GM12878 (cell line): Measurements from ENCODE around the gene CLRN3.

ENCODE experiments used
- POLR2AphosphoS5 ChIP-seq: IDR thresholded peaks from 2 replicates; pipeline ENCODE4 v1.6.1; 2011; ENCODE audit warnings: mild to moderate bottlenecking, low read length, inconsistent platforms
- TF ChIP-seq, protein P1 (sequence below), 3 experiments: IDR thresholded peaks in 2 of 3; conservative IDR thresholded peaks in 1 of 3; 2 replicates each; pipeline ENCODE4 v1.5.1; 2011; ENCODE audit warnings: low read depth in 3 of 3, low read length in 3 of 3, mild to moderate bottlenecking in 3 of 3, control low read depth in 2 of 3, moderate library complexity in 2 of 3, inconsistent platforms in 1 of 3, mixed read lengths in 1 of 3; ENCODE audit not compliant: control insufficient read depth in 2 of 3, insufficient read depth in 1 of 3; ENCODE audit errors: extremely low read depth in 1 of 3

DNA sequence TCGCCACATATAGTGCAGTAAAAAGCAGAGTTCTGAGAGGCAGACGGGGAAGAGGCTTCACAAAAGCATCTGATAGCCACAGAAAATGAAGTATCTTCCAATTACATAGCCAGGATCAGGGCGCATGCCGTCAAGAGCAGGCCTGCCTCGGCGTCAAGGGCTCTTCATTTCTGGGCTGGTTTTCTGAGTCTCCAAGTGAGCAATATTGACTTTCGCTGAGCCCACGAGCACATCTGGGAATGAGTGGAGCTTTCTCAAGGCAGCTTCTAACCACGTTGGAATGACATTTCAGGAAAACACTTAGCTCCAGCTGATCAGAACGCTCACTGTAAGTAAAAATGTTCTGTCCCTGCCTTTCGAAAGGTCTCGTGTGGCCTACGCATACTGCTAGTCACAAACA is 51.9 kb downstream of the CLRN3 start:
- TF ChIP-seq, protein P1, sequence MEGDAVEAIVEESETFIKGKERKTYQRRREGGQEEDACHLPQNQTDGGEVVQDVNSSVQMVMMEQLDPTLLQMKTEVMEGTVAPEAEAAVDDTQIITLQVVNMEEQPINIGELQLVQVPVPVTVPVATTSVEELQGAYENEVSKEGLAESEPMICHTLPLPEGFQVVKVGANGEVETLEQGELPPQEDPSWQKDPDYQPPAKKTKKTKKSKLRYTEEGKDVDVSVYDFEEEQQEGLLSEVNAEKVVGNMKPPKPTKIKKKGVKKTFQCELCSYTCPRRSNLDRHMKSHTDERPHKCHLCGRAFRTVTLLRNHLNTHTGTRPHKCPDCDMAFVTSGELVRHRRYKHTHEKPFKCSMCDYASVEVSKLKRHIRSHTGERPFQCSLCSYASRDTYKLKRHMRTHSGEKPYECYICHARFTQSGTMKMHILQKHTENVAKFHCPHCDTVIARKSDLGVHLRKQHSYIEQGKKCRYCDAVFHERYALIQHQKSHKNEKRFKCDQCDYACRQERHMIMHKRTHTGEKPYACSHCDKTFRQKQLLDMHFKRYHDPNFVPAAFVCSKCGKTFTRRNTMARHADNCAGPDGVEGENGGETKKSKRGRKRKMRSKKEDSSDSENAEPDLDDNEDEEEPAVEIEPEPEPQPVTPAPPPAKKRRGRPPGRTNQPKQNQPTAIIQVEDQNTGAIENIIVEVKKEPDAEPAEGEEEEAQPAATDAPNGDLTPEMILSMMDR (IDR thresholded peaks at IDR 0.05 in 2 of 3, conservative IDR thresholded peaks at IDR 0.05 in 1 of 3; ENCODE audit: control insufficient read depth in 2 of 3, extremely low read depth in 1 of 3, insufficient read depth in 1 of 3, low read depth in 3 of 3, low read length in 3 of 3): no peak
- TF ChIP-seq POLR2AphosphoS5: no peak
